Immature natural killer cell (primary cell): Measurements from ENCODE around the gene ST8SIA2. TPM values are rescaled to one million over a fixed set of nuclear protein-coding genes. Genes with fewer than 3 reads are reported as not detected.
A peak's percentile ranks its signal among the peaks of the same experiment; 100 is the strongest.

ENCODE experiments used
- DNase-seq, 3 donors: peaks; one replicate each; pipeline ENCODE4 v3.0.0; 2022; ENCODE audit warnings: mixed read lengths in 1 of 3
- H3K27ac Mint-ChIP-seq, 6 donors: one replicate each; pipeline ENCODE4 v1.8.0; 2020; ENCODE audit warnings: mixed read lengths in 6 of 6, mild to moderate bottlenecking in 5 of 6, inconsistent platforms in 4 of 6, moderate library complexity in 3 of 6
- H3K27me3 Mint-ChIP-seq, 3 donors: one replicate each; pipeline ENCODE4 v1.8.0; 2020 to 2021; ENCODE audit warnings: low read depth in 3 of 3, mild to moderate bottlenecking in 3 of 3, mixed read lengths in 3 of 3, moderate library complexity in 3 of 3, inconsistent platforms in 1 of 3
- H3K36me3 Mint-ChIP-seq, 3 donors: one replicate each; pipeline ENCODE4 v1.8.0; 2020; ENCODE audit warnings: mixed read lengths in 3 of 3, inconsistent platforms in 2 of 3, mild to moderate bottlenecking in 2 of 3
- H3K4me1 Mint-ChIP-seq, 2 donors: one replicate each; pipeline ENCODE4 v1.8.0; 2020; ENCODE audit warnings: inconsistent platforms in 2 of 2, mild to moderate bottlenecking in 2 of 2, mixed read lengths in 2 of 2, moderate library complexity in 1 of 2
- H3K4me3 Mint-ChIP-seq, 5 donors: one replicate each; pipeline ENCODE4 v1.8.0; 2020; ENCODE audit warnings: mild to moderate bottlenecking in 5 of 5, mixed read lengths in 5 of 5, inconsistent platforms in 3 of 5, moderate library complexity in 3 of 5
- H3K9me3 Mint-ChIP-seq, 6 donors: one replicate each; pipeline ENCODE4 v1.8.0; 2020; ENCODE audit warnings: mild to moderate bottlenecking in 6 of 6, mixed read lengths in 6 of 6, inconsistent platforms in 4 of 6, moderate library complexity in 3 of 6
- polyA plus RNA-seq, 3 donors: library from polyadenylated mRNA; unstranded; fragments of 300-500 nt; fragmentation: Illumina TruSeq; gene quantifications; one replicate each; pipeline ENCODE4 v1.2.3, GENCODE V29; 2021

ST8SIA2 gene
- polyA plus RNA-seq, 3 donors from 2014 or later = not detected

DNA sequence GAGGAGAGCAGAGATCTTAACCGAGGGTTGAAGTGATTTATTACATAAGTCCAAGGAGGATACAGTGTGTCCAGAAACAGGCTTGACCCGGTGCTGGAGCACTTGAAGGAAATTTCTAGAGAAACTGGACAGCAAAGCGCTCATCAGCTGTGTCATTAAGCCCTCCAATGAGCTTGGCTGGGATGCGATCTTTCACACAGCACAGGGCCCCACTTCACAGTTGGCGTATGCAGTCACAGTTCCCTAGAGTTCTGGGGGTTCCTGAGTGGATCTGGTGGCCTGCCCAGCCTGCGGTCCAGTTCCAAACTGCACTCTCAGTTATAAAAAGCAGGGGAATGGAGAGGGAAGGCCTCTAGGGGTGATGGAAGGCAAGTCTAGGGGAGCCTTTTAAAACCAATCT, 13.6 kb downstream of the ST8SIA2 start:
- no peak overlapping the region for H3K27ac Mint-ChIP-seq
- peaks cover 0 to 2% (median 0%) of the 10 kb centered on the region in 6 donors for H3K9me3 Mint-ChIP-seq
- no peaks in the 10 kb centered on the region for H3K4me1 Mint-ChIP-seq
- no peak overlapping the region for H3K4me3 Mint-ChIP-seq
- no peak for DNase-seq
- H3K27me3 Mint-ChIP-seq = peaks cover 2 to 6% (median 3%) of the 10 kb centered on the region in 3 donors
- H3K36me3 Mint-ChIP-seq = no peaks in the 10 kb centered on the region

DNA sequence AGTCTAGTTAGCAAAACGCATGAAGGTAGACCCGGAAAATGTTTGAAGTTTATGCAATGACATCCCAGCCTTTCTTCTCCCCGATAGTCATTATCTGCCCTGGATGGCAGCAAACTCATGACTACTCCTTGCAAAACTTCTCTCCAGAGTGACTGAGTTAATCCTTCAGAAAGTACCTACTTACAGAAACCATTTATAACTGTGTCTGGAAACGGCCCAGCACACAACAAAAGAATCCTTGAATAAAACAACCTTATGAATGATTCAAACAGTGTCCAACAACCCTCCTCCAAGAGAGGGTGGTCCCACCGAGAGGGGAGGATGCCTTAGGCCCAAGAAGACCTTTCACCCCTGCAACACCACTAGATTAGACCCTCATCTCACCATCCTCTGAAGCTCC, 14.2 kb downstream of the ST8SIA2 start:
- H3K4me3 Mint-ChIP-seq = no peak overlapping the region
- H3K36me3 Mint-ChIP-seq = no peaks in the 10 kb centered on the region

DNA sequence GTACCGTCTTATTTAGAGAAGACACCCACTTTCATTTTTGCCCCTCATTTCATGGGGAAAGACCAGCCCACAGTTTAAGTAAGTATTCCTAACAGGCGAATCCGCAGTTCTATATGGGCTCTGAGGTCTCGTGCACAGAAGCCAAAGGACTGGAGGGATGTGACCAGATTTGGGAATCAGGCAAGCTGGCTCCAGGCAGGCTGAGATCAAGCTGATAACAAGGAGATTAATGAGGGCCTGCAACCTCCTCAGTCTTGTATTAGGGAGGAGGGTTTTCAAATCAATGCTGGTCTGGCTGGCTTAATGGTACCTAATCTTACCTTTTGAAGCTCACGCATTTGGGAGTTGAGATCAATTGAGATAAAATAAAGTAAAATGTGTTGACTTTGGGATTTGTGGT, 15.3 kb downstream of the ST8SIA2 start:
- no peak for DNase-seq
- H3K4me3 Mint-ChIP-seq = no peak overlapping the region

More for the DNA sequence above, 14.2 kb downstream of the ST8SIA2 start:
- no peak overlapping the region for H3K27ac Mint-ChIP-seq
- H3K9me3 Mint-ChIP-seq = no peaks in the 10 kb centered on the region
- no peak for DNase-seq
- H3K4me1 Mint-ChIP-seq = no peaks in the 10 kb centered on the region
- peaks cover 2 to 6% (median 3%) of the 10 kb centered on the region in 3 donors for H3K27me3 Mint-ChIP-seq

GRCh38 chr15:92409521-92409920, 15.8 kb downstream of the ST8SIA2 start:
- no peaks in the 10 kb centered on the region for H3K9me3 Mint-ChIP-seq
- no peak overlapping the region for H3K27ac Mint-ChIP-seq
- no peak for DNase-seq
- no peaks in the 10 kb centered on the region for H3K4me1 Mint-ChIP-seq
- no peaks in the 10 kb centered on the region for H3K36me3 Mint-ChIP-seq
- no peak overlapping the region for H3K4me3 Mint-ChIP-seq
- H3K27me3 Mint-ChIP-seq = peaks cover 2 to 5% (median 5%) of the 10 kb centered on the region in 3 donors

More for the DNA sequence above, 15.3 kb downstream of the ST8SIA2 start:
- Mint-ChIP-seq H3K27me3 (peaks cover 2 to 5% (median 3%) of the 10 kb centered on the region in 3 donors), H3K4me1 (no peaks in the 10 kb centered on the region), H3K27ac (no peak overlapping the region), H3K9me3 (no peaks in the 10 kb centered on the region), H3K36me3 (no peaks in the 10 kb centered on the region)

GRCh38 chr15:92410537-92410936, 16.9 kb downstream of the ST8SIA2 start:
- no peaks in the 10 kb centered on the region for H3K9me3 Mint-ChIP-seq
- no peak overlapping the region for H3K4me3 Mint-ChIP-seq
- H3K27me3 Mint-ChIP-seq = peaks cover 2 to 6% (median 5%) of the 10 kb centered on the region in 3 donors
- no peak for DNase-seq
- H3K4me1 Mint-ChIP-seq = no peaks in the 10 kb centered on the region
- H3K27ac Mint-ChIP-seq = no peak overlapping the region
- H3K36me3 Mint-ChIP-seq = no peaks in the 10 kb centered on the region

DNA sequence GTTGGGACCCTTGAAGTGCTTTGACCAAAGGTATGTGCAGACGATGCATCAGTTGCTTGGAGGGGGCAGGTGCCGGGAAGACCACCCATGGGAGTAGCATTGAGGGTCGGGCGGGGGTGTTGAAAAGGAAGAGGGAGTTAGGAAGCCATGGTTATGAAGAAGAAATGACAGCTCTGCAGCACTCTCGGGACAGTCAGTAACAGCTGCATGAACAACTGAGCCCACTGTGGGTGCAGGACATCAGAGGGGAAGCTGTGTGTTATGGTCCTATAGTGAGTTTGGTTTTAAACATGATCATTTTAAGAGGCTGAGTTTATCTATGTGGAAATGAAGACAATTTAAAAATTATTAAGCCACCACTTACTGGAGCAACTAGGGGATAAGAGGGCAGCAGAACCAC, 17.6 kb downstream of the ST8SIA2 start:
- Mint-ChIP-seq H3K4me3 (no peak overlapping the region), H3K27me3 (peaks cover 2 to 6% (median 5%) of the 10 kb centered on the region in 3 donors), H3K4me1 (no peaks in the 10 kb centered on the region), H3K9me3 (no peaks in the 10 kb centered on the region), H3K36me3 (no peaks in the 10 kb centered on the region), H3K27ac (no peak overlapping the region)
- no peak for DNase-seq

GRCh38 chr15:92413510-92413909, 19.8 kb downstream of the ST8SIA2 start:
- no peak for DNase-seq
- no peaks in the 10 kb centered on the region for H3K4me1 Mint-ChIP-seq
- H3K4me3 Mint-ChIP-seq = no peak overlapping the region
- H3K9me3 Mint-ChIP-seq = no peaks in the 10 kb centered on the region
- peaks cover 0 to 6% (median 2%) of the 10 kb centered on the region in 3 donors for H3K27me3 Mint-ChIP-seq
- no peaks in the 10 kb centered on the region for H3K36me3 Mint-ChIP-seq
- H3K27ac Mint-ChIP-seq = no peak overlapping the region

- no peak overlapping the region for H3K4me3 Mint-ChIP-seq
- no peaks in the 10 kb centered on the region for H3K9me3 Mint-ChIP-seq
- no peaks in the 10 kb centered on the region for H3K4me1 Mint-ChIP-seq
- H3K27ac Mint-ChIP-seq = peak overlapping the region in 1 of 6 donors; percentile 59
- DNase-seq = no peak
- no peaks in the 10 kb centered on the region for H3K36me3 Mint-ChIP-seq
- peaks cover 3 to 5% (median 4%) of the 10 kb centered on the region in 3 donors for H3K27me3 Mint-ChIP-seq
These were observed 22.1 kb downstream of the ST8SIA2 start for GRCh38 chr15:92415639-92416297.

- no peak for DNase-seq
- Mint-ChIP-seq H3K4me1 (no peaks in the 10 kb centered on the region), H3K36me3 (no peaks in the 10 kb centered on the region), H3K9me3 (no peaks in the 10 kb centered on the region), H3K4me3 (no peak overlapping the region), H3K27me3 (peaks cover 1 to 5% (median 3%) of the 10 kb centered on the region in 3 donors), H3K27ac (no peak overlapping the region)
These were observed 22.9 kb downstream of the ST8SIA2 start for GRCh38 chr15:92416557-92416956.

DNA sequence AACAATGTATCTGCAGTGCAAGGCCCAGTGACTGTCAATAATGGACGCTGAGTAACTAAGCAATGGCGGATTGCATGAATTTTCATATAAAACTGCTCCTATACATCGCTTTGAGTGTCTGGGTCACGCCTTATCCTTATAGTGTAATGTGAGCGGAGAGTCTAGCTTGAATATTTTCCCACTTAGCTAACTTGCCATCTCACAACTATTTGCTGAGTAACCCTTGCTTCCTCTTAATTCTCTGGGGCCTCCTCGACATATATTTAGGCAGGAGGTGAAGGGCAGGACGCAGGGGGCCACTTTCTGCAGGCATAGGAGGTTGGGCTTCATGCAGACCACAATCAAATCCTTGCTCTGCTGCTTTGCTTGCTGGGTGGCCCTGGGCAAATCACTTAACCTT, 24.0 kb downstream of the ST8SIA2 start:
- Mint-ChIP-seq H3K27ac (no peak overlapping the region), H3K4me1 (no peaks in the 10 kb centered on the region), H3K36me3 (no peaks in the 10 kb centered on the region), H3K9me3 (no peaks in the 10 kb centered on the region), H3K27me3 (peaks cover 1 to 5% (median 3%) of the 10 kb centered on the region in 3 donors), H3K4me3 (no peak overlapping the region)
- no peak for DNase-seq

DNA sequence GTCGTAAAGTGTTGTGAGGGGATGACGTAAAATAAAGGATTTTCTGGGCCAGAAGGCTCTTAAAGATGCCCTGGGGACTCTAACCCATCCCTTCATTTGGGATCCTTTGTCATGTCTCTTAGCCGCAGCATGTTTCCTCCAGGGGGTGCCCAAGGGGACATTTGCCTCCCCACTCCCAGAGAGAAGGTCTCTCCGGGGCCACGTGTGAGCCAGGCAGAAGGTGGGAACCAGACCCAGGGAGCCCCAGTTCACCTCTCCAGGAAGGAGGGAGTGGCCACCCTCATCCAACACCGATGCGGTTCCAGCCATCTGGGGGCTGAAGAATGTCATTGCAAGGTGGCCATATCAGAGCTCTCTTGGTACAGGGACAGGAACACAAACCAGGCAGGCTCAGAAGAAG, 25.2 kb downstream of the ST8SIA2 start:
- Mint-ChIP-seq H3K4me1 (no peaks in the 10 kb centered on the region), H3K27ac (no peak overlapping the region), H3K4me3 (no peak overlapping the region), H3K36me3 (no peaks in the 10 kb centered on the region), H3K27me3 (peaks cover 1 to 5% (median 3%) of the 10 kb centered on the region in 3 donors), H3K9me3 (no peaks in the 10 kb centered on the region)
- no peak for DNase-seq

DNA sequence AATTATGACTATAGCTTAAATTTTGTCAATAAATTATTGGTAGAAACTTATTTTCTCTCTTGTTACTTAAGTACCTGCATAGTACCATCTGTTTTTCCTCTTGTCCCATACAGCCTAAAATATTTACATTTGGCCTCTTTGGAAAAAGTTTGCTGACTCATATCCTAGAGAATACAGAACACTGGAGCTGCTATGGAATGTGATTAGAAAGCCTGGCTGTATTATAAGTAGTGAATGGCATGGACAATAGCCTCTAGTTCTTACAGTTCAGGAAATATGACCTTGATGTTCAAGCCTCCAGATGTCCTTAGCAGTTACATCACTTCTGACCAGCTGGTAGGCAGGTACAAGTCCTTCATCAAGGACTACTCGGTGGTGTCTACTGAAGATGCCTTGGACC, 28.3 kb downstream of the ST8SIA2 start:
- no peak for DNase-seq
- Mint-ChIP-seq H3K36me3 (no peaks in the 10 kb centered on the region), H3K9me3 (no peaks in the 10 kb centered on the region), H3K4me3 (no peak overlapping the region), H3K27me3 (peaks cover 4 to 9% (median 5%) of the 10 kb centered on the region in 3 donors), H3K27ac (no peak overlapping the region), H3K4me1 (peaks cover 2 to 6% of the 10 kb centered on the region in 2 donors)

- Mint-ChIP-seq H3K9me3 (no peaks in the 10 kb centered on the region), H3K36me3 (no peaks in the 10 kb centered on the region), H3K27me3 (peaks cover 1 to 12% (median 6%) of the 10 kb centered on the region in 3 donors), H3K27ac (no peak overlapping the region), H3K4me1 (peaks cover 2 to 6% of the 10 kb centered on the region in 2 donors), H3K4me3 (no peak overlapping the region)
- DNase-seq = no peak
These were observed 32.0 kb downstream of the ST8SIA2 start for GRCh38 chr15:92425578-92426225.

GRCh38 chr15:92429378-92430068, 35.8 kb downstream of the ST8SIA2 start:
- Mint-ChIP-seq H3K27me3 (peaks cover 0 to 15% (median 5%) of the 10 kb centered on the region in 3 donors), H3K27ac (no peak overlapping the region), H3K4me1 (peaks cover 2 to 6% of the 10 kb centered on the region in 2 donors), H3K9me3 (no peaks in the 10 kb centered on the region), H3K4me3 (no peak overlapping the region), H3K36me3 (no peaks in the 10 kb centered on the region)
- no peak for DNase-seq
